Measurements from ENCODE around the gene DNLZ. TPM values are rescaled to one million over a fixed set of nuclear protein-coding genes. Genes with fewer than 3 reads are reported as not detected.

DNLZ gene
- total and polyA plus RNA-seq, 9 of the 15 experiments (the other 6 are each of a cell fraction or from before 2014, with no cell fraction given) = 0.17 to 44.6 (median 3.4) TPM

DNA sequence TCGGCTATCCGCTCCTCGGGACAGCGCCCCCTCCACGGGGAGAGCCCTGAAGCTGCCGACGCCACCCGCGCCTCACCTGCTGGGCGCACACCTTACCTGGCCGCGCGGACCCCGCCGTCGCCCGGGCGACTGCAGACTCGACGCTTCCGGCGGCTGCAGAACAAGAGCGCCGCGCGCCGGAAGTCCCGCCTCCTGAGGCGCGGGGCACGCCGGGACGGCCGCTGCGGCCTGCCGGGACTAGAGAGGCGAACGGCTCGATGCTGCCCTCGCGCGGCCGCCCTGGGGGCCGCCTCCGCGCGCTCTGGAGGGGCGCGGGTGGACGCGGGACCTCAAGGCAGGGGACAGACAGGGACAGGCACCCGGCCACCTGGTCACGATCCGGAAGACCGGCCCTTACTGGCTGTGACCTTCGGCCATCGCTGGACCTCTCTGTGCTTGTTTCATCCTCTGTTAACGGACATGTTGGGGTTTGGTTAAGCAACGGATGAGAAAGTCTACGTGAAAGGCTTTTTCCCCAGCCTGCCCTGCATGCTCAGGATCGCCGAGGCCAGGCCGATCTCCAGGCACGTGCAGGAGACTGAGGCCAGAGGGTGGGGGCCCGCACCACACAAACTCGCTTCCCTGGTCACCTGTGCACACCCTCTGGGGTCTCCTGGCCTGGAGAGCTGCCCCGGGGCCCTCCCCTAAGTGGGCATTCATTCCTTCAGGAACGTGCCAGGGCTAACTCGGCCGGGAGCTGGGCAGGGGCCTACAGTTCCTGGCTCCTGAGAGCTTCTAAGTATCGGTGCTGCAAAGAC, 36.7 kb upstream of the DNLZ start, which contains the start of gene SNAPC4 (continued):
- TF ChIP-seq, protein P1, sequence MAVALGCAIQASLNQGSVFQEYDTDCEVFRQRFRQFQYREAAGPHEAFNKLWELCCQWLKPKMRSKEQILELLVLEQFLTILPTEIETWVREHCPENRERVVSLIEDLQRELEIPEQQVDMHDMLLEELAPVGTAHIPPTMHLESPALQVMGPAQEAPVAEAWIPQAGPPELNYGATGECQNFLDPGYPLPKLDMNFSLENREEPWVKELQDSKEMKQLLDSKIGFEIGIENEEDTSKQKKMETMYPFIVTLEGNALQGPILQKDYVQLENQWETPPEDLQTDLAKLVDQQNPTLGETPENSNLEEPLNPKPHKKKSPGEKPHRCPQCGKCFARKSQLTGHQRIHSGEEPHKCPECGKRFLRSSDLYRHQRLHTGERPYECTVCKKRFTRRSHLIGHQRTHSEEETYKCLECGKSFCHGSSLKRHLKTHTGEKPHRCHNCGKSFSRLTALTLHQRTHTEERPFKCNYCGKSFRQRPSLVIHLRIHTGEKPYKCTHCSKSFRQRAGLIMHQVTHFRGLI (CRISPR knock-in tag; IDR thresholded peaks at IDR 0.05) = no peak
- TF ChIP-seq, protein P2, sequence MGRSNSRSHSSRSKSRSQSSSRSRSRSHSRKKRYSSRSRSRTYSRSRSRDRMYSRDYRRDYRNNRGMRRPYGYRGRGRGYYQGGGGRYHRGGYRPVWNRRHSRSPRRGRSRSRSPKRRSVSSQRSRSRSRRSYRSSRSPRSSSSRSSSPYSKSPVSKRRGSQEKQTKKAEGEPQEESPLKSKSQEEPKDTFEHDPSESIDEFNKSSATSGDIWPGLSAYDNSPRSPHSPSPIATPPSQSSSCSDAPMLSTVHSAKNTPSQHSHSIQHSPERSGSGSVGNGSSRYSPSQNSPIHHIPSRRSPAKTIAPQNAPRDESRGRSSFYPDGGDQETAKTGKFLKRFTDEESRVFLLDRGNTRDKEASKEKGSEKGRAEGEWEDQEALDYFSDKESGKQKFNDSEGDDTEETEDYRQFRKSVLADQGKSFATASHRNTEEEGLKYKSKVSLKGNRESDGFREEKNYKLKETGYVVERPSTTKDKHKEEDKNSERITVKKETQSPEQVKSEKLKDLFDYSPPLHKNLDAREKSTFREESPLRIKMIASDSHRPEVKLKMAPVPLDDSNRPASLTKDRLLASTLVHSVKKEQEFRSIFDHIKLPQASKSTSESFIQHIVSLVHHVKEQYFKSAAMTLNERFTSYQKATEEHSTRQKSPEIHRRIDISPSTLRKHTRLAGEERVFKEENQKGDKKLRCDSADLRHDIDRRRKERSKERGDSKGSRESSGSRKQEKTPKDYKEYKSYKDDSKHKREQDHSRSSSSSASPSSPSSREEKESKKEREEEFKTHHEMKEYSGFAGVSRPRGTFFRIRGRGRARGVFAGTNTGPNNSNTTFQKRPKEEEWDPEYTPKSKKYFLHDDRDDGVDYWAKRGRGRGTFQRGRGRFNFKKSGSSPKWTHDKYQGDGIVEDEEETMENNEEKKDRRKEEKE (IDR thresholded peaks at IDR 0.05; ENCODE audit: borderline replicate concordance in 1 of 2, control insufficient read depth in 1 of 2, low read depth in 2 of 2, low read length in 1 of 2) = no peak; a peak in 1 of 4 replicates
- TF ChIP-seq ELF2 (CRISPR knock-in tag; IDR thresholded peaks at IDR 0.05) (no peak), POLR2G (IDR thresholded peaks at IDR 0.05; ENCODE audit: low read depth, low read length) (peak; percentile 92), ZNF24 (IDR thresholded peaks at IDR 0.05) (no peak), NRF1 (conservative IDR thresholded peaks at IDR 0.05 in 1 of 2, IDR thresholded peaks at IDR 0.05 in 1 of 2) (0 out of 4 replicates have a peak, but pooled peaks of 1 of the 2 experiments have one; percentile 6), HEY1 (CRISPR knock-in tag; IDR thresholded peaks at IDR 0.05; ENCODE audit: borderline replicate concordance) (no peak), ELF1 (tag; IDR thresholded peaks at IDR 0.05) (peak; percentile 65), BMI1 (IDR thresholded peaks at IDR 0.05; ENCODE audit: low read length) (peak; percentile 48; the same call in 1 of the 2 replicates), RBM14 (IDR thresholded peaks at IDR 0.05; ENCODE audit: borderline replicate concordance, insufficient read depth, low read depth, low read length) (no peak), TAL1 (IDR thresholded peaks at IDR 0.05) (no peak), CEBPB (tag; IDR thresholded peaks at IDR 0.05) (0 out of 2 replicates have a peak, but pooled peaks have one; percentile 10)
- TF ChIP-seq, protein P3, sequence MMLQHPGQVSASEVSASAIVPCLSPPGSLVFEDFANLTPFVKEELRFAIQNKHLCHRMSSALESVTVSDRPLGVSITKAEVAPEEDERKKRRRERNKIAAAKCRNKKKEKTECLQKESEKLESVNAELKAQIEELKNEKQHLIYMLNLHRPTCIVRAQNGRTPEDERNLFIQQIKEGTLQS (IDR thresholded peaks at IDR 0.05) = no peak
- TF ChIP-seq, protein P3 (CRISPR knock-in tag; conservative IDR thresholded peaks at IDR 0.05) = peak; percentile 76; the same call in 1 of the 2 replicates

All from K562 (cell line).